HG03469 (cell line): ENCODE results near the gene PALLD.

Experiments
- ATAC-seq: cut with Tn5 transposase; IDR thresholded peaks from one replicate; pipeline ENCODE4 v1.9.1; 2021; ENCODE audit warnings: mild to moderate bottlenecking, moderate library complexity, moderate number of reproducible peaks; ENCODE audit not compliant: unreplicated experiment

The PALLD gene

DNA sequence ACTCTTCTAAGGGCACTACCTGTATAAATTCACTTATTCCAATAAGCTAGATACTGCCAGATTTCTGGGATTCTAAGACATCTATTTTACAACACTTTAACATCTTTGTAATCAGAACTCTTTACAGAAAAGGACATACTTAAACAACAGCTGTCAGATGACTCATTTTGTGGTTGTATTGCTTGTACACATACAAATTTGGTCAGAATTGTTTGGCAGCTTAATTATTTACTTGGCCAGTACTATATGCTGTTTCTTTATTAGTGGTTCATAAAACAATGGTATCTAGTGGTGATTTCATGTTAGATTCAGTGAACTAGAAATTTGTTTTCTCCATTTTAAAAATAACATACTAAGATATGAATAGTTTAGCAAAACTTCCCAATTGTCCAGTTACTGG, 27.2 kb downstream of the PALLD start:
- ATAC-seq, result no peak

DNA sequence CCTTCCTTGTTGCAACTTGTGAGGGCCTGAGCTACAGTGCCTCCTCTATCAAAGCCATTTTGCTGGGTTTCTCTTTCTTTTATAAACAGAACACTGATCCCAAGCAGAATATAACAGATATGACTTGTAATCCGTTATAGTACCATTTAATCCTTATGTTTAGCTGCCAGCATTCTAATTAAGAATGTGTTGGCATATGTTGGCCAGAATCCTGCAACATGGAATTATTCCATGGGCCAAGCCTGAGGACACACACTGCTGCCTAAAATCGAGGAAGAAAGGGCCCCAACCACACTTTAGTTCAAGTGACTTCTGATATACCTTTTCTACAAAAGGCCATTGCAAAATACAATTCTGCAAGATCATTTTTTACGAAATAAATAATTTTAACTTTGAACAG, 28.0 kb downstream of the PALLD start:
- no peak for ATAC-seq

- no peak for ATAC-seq
These were observed 30.7 kb downstream of the PALLD start for GRCh38 chr4:168527560-168527959.

DNA sequence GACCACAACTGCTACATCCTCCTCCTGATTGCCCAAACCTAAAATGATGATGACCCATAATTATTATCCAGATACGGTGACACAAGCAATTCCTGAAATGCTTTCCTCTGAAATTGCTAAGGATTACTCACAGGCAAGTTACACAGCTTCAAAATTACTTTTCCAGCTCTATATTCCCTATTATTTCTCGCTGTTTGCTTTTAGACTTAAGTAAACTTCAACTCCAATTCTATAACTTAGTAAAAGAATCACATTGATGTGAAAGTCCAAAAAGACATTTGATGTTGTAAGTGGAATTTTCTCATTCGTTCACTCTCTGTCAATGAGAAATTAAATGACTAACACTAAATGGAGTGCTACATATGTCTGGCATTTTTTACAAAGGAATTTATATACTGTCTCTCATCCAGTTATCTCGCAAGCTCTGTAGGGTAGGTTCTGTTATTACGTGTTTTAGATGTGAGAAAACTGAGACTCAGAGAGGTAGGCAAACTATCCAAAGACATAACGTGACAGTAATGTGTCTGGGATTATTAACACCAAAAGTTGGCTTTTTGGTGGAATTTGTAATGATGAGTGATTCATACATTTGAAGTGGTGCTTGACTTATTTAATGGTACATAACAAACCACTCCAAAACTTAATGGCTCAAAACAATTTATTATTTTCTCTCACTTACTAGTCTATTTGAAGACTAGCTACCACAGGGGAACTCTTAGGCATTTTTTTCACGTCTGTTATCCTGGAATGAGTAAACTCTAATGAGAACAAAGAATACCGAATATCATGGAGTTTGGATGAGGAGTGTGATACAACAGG, 31.5 kb downstream of the PALLD start:
- ATAC-seq, result no peak

- no peak for ATAC-seq
These were observed 32.4 kb downstream of the PALLD start for GRCh38 chr4:168529257-168529656.

DNA sequence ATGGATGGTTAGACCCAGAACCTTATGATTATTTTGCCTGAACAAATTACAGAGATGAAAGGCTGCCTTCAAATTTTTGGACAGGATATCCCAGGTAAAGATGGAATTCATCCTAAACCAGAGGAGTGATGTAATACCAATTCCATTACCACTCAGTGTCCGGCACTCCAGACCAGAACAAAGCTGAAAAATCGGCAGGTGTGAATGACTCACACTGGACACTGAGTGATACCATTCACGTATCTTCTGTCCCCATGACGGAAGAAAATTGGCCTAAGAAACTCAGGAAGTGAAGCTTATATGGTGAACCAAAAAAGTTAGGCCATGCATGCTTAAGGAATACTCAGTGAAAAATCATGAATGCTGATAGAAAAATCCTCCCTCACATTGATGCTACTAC, 34.5 kb downstream of the PALLD start:
- ATAC-seq, result no peak

DNA sequence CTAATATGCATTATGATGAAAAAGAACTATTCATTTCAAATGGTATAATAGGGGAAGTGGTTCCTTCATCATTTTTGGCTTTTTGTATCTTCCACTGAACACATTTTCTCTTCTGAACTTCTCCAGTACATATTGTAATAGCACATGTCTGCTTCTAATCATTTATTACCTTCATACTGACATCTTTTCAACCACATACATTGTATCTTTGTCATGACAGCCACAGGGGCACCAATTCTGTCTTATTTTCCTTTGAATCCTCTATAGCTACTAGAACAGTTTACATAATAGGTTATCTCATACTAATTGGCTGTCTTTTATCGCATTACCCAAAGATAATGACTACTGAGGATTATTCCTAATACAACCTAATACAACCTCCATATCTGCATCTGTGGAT, 37.7 kb downstream of the PALLD start:
- ATAC-seq, result no peak

GRCh38 chr4:168535689-168536088, 38.8 kb downstream of the PALLD start:
- ATAC-seq, result no peak

DNA sequence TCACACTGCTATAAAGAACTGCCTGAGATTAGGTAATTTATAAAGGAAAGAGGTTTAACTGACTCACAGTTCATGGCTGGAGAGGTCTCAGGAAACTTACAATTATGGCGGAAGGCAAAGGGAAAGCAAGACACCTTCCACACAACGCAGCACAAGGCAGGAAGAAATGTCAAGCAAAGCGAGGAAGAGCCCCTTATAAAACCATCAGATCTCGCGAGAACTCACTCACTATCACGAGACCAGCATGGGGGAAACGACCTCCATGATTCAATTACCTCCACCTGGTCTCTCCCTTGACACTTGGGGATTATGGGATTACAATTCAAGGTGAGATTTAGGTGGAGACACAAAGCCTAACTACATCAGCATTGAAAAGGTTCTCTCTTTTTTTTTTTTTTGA, 39.6 kb downstream of the PALLD start:
- no peak for ATAC-seq

- ATAC-seq, result no peak
These were observed 40.2 kb downstream of the PALLD start for GRCh38 chr4:168537086-168537485.

- no peak for ATAC-seq
These were observed 40.7 kb downstream of the PALLD start for GRCh38 chr4:168537571-168537970.

- no peak for ATAC-seq
These were observed 41.8 kb downstream of the PALLD start for GRCh38 chr4:168538632-168539031.

DNA sequence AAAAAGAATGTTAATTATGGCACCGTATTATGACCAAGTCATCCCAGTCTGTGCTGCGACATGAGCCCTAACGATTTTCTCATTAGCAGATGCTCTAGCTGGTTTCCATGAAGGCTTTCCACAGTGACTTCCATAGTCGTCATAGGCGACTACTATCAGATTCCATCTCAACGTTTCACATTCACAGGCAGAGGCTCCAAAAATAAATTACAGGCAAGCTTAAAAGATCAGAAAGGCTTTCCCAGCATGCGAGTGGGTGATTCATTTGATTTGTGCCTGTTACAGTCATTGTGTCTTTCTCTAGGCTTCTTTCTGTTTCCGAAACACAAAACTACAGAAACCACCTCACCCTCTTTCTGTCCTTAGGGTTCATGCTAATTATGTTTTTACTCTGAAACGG, 43.2 kb downstream of the PALLD start:
- ATAC-seq, result no peak

- no peak for ATAC-seq
These were observed 43.8 kb downstream of the PALLD start for GRCh38 chr4:168540503-168541265.

DNA sequence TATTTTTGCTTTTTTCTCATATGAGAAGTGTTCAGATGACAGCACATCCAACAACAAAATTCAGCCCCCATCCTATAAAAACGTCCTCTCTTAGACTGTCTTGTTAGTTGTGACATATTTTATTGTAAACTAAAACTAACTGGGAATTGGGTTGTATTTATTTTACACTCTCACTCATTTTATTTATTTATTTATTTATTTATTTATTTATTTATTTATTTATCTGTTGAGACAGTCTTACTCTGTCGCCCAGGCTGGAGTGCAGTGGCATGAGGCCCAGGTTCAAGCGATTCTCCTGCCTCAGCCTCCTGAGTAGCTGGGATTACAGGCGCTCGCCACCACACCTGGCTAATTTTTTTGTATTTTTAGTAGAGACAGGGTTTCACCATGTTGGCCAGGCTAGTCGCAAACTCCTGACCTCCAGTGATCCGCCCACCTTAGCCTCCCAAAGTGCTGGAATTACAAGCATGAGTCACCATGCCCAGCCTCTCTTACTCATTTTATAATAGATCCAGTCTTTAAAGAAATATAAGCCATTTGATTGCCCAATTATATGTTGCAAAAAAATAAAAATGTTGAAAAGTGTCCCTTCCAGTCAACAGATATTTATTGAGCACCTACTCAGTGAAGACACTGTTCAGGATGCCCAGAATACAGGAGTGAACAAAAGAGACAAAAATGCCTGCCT, 44.6 kb downstream of the PALLD start:
- no peak for ATAC-seq

DNA sequence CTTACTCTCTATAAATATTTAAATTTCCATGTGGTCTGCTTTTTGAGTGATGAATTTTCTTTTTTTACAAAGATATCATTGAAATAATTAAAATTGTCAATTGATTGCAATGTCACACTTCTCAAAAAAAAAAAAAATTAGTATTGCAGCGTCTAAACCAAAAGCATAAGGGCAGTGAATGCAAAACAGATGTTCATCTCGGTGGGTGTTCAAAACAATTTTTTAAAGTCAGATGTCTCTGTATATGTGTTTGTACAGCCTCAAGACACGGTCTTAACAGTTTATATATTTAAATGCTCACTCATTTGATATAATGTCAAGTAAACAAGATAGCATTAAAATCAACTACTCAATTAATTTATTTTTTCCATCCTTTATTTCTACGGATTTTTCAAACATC, 52.3 kb downstream of the PALLD start:
- no peak for ATAC-seq

DNA sequence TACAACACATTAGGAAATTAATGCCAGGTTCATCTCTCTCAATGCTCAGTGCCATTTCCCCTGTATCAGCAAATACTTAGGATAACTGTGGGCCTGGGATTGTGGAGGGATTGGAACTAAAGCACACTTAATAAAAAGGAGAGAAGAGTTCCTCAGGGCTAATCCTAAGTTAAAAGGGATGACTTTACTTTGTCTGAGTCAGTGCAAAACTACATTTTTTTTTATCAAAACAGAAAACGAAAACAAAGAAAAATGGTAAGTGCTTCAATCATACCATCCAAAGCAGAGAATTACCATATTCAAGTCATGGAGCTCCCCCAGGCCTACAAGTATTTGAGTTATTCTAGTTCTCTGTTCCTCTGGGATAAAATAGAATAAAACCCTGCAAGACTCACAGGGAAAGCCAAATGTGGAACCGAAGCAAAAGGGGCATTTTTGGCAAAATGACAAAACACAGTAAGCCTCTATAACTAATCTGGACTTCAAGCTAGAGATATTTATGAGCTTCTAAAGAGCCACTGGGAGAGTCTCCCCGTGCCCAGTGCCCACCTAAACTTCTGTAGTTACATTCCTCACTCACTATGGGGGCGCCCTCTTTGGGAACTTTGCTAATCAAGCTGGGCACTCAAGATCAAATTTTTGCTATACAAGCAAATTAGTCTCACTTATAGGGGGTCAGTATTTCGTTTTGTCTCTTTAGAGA, 53.4 kb downstream of the PALLD start:
- ATAC-seq, result no peak

DNA sequence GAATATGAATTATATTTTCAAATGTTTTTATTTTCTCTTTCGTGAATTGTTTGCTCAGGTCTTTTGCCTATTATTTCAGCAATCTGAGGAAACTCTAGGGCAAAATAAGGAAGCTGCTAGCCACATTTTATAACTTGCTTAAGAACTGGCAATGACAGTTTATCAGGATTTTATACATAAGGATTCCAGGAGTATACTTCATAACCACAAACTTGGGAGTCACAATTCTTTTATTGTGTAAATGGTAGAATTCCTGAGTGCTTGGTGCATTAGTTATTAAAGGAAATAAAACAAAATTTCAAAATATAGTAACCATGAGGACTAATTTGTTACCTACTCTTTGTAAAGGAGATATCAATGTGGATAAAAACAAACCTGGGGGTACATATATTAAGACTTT, 54.4 kb downstream of the PALLD start:
- no peak for ATAC-seq

DNA sequence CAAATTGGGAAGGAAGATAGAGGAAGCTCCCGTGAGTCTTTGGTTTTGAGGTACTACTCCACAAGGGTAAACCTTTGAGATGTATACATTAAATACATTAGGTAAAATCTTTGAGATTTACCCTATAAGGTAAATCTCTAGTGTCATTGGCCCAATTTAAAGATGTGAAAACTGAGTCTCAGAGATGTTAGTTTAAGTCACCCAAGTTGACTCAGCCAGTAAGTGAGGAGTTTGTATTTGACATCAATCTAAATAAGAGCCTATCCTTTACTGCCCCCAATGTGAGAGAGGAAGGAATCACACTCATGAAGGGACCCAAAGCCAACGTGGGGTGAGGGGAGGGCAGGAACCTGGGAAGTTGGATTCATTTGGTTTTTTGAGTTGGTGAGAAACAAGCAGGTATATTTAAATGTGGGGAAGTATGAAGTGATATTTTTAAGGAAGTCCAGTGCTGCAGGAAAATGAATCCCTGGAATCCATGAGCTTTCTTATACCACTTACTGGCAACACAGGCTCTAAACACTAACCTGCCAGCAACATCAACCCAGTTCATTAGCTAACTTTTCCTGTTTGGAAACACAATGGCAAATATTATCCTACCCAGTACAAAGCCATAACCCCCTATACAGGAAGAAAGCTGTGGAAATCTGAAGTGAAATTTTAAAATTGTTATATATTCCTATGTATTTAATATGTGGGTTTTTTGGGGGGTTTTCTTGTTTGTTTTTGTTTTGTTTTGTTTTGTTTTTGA, 55.3 kb downstream of the PALLD start:
- no peak for ATAC-seq

DNA sequence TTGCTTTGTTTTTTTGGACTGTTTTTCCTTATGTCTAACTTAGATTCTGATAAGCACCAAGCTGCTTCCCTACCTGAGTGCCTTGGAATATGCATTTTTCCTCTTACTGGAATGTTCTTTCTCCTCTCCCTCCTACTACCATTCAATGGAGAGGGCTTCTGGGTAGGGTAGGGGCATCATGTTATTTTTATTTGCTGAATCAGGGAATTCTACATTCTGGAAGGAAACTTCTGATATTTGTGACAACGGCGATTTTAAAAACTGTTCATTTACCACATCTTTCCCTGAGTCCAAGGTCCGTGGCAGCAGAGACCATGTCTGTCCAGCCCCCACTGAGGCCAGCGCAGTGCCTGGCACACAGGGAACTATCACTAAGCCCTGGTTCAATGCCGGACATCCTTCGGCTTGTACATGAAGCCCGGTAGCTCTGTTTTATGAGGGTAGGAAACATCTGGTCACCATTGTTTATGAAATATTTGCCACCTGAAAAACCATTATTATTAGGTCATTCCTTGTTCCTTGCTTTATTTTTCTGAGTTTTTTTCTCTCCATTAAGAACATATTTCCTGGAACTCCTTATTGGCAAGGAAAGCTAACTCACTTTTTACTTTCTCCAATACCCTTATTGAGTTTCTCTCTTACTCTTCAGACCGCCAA, 57.0 kb downstream of the PALLD start:
- ATAC-seq, result no peak
